GM04504 (cell line): ENCODE results near the gene ZNF616.
"Not testable (repeated sequence)": the region's sequence is repeated elsewhere in the genome, so short reads cannot be mapped to it uniquely, and the experiment has no call there.

Experiments
- DNase-seq: peaks from one replicate; pipeline ENCODE4 v3.0.0-alpha.2; 2012; ENCODE audit warnings: low read depth

Gene ZNF616

DNA sequence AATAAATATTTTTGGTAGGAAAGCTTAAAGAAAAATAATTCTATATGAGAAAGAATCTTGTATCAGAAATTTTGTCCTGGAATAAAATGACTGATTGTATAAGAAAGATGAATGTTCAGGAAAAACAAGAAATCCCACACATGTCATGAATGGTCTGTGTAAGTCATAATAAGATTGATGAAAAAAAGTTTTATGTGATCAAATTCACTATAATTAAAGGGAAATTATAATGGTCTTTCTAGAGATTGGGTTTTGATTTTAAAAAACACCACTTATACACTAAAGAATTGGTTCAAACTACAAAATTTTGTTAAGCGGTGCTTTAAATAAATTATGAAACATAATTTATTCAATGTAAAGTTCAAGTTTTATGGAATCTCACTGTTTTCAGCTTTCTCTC is 37.0 kb downstream of the ZNF616 start:
- no peak for DNase-seq

DNA sequence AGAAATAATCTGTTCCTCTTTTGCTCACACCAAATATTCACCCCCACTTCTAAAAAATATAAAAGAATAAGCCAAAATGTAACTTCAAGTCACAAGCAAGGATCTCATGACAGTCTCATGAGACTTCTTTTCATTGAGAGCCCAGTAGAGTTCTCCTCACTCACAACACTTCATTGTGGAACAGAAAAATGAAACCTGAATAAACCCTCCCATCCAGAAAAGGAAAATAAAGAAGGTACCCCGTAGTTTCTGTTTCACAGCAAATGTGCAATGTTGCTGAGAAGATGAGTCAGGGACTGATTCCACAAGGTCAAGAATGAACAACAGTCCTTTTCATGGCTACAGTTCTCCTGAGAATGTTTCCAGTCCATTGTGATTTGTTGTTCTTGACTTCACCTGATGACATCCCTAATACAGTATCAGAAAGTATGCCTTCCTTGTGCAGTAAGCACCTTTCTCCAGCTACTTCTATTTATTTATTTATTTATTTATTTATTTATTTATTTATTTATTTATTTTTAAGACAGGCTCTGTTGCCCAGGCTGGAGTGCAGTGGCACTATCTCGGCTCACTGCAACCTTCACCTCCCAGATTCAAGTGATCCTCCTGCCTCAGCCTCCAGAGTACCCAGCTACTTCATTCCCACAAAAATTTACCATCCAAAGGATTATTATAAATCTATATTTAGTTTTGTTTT is 37.7 kb downstream of the ZNF616 start:
- no peak for DNase-seq

DNA sequence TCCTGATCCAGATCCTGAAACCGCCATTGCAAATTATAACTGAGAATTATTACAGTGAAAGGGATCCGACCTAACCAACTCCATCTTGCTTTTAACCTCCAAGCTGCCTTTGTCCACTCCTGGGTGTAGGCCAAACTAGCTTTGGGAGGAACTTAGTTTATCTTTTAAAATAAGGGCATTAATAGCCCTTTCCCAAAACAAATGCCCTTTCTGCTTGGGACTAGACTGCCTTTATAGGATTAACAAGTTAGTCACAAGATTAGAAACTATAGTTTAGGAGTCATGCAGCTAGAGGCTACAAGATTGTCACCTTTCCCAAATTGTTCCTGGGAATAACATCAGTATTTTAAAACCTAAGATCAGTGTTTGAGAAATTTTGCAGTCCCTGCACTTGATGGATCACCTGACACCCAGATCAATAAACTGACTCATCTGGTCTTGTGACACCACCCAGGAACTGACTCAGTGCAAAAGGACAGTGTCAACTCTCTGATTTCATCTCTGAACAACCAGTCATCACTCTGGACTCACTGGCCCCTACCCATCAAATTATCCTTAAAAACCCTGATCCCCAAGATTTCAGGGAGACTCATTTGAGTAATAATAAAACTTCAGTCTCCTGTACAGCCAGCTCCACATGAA is 40.1 kb downstream of the ZNF616 start:
- no peak for DNase-seq

DNA sequence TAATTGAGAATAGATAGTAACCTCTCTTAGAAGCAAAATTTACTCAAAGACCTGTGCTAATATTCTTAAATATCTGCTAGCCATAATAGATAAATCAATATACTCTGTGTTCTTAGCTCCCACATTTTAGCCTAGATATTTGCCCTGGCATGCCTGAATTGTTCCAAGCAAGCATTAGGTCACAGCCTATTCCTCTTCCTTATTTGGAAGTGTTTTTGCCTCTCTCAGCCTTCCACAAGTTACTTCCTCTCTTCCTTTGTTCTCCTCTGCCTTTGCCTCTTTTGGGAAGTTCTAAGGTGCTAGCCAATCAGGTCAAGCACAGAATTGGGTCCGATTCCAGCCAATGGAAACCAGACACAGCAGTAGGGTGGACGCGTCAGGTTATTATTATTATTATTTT is 43.3 kb downstream of the ZNF616 start:
- DNase-seq: not testable (repeated sequence)

DNA sequence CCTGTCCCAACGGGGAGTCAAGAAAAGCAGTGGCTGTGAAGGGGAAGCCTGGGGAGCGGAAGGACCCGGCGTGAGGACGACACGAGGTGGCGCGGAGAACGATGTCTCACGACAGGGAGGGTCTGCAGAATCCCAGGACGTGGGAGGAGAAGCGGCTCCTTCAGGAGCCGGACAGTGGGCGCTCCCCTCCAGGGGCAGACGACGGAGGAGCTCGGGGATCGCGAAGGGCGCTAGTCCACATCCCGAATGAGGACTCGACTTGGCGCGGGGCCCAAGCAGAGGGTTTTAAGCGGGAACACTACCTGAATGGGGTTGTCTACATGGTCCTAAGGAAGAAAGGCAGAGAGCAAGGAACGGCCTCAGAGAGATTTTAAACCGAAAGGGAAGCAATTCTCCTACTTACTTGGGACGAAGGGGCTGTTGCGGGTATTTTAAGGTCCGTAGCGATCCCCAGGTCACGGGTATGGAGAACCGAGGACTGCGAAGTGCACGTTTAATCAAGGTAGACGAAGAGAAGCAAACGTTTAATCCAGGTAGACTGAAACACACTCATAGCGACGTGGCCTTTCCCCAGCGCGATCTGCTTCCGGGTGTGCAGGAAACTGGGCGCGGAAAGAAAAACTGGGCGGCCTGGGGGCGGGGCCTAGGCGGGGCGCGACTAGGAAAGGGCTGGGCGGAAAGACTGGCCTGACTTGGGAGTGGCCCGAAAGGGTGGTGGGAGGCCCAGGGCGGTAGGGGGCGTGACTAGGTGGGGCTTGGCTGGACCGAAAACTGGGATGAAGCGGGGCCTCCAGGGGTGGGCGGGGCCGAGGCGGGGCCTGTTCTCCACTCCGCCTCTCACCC is 44.3 kb downstream of the ZNF616 start, which contains the start of gene ZNF841:
Gene ZNF841, minus strand, starts transcription at position 594 of the 843 bp plus-strand sequence. CDS start 10,964 bp downstream, outside the sequence.
- DNase-seq: peak; percentile 82

DNA sequence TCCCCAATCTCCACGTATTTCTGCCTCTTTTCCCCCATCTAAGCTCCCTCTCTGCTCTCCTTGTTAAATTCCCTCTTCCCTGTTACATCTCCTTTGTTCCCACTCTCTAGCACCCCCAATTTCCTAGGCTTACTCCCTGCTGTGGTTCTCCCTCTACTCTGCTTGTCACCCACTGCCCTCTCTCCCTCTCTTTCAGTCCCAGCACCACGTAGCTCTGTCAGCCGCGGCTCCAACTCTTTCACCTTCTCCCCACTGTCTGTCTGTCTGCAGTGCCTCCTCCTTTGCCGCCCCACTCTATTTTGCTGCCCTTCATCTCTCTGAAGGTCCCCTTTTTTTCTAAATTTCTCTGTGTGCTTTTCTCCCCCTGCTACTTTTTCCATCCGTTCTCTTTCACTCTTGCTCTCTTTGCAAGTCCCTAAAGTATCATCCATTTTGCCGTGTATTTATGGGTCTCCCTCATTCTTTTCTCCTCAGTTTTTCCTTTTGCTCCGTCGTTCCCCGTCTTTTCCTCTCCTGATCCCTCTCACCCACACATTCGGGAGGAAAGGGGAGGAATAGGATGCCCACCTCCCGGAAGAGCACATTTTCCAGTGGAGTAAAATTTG is 45.1 kb downstream of the ZNF616 start:
- no peak for DNase-seq

DNA sequence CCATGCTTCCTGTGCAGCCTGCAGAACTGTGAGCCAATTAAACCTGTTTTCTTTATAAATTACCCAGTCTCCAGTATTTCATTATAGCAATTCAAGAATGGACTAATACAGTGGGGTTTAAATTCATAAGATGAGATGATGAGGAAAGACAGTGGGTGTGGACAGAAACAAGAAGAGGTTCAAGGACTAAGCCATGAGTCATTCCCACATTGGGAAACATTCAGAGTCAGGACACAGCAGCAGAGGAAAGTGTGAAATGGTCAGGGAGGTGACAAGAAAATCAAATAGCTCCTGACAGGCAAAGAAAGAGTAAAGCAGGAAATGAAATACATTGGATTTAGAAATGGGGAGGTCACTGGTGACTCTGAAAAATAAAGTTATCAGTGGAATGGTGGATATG is 53.3 kb downstream of the ZNF616 start:
- DNase-seq: peak; percentile 5

DNA sequence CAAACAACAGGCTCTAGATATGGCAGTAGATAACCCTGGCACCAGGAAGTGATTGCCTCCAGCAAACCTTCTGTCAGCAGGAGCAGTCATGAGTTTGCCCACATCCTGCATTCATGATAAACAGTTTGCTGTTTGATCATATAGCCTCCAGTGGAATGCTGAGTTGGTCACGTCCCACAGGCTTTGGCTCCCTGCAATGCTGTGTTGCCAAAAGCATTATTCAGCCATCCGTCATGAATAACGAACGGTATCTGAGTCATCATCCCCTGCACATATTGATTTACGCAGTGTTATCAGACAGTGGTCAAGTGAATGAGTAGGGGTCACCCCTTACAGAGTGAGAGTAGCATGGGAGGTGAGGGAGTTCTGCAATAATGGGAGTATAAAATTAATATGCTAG is 69.2 kb downstream of the ZNF616 start:
- DNase-seq: no peak

DNA sequence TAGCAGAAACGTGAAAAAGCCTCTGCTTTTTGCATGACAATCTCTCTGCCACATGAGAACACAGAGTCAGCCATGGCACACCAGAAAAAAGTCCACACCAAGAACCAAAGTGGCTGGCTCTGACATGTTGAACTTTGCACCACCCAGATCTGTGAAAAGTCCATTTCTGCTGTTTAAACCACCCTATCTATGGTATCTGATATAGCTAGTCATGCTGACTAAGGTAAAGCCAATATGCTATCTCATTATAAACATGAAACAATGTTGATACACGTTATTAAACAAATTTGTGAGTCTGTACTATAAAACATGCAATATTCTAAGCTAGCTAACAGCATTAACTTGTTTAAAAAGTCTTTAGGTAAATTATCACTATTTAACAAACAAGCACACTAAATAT is 70.1 kb downstream of the ZNF616 start:
- DNase-seq: no peak

DNA sequence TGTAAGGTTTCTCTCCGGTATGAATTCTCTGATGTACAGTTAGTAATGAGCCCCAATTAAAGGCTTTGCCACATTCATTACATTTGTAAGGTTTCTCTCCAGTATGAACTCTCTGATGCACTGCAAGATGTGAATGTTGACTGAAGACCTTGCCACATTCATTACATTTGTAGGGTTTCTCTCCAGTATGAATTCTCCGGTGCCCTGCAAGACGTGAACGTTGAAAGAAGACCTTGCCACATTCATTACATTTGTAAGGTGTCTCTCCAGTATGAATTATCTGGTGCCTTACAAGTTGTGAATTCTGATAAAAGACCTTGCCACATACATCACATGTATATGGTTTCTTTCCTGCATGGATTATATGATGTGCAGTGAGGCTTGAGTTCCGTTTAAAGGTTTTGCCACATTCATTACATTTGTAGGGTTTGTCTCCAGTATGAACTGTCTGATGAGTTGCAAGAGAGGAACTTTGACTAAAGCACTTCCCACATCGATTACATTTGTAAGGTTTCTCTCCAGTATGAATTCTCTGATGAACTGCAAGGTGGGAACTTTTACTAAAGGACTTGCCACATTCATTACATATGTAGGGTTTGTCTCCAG is 73.4 kb downstream of the ZNF616 start:
- DNase-seq: no peak

DNA sequence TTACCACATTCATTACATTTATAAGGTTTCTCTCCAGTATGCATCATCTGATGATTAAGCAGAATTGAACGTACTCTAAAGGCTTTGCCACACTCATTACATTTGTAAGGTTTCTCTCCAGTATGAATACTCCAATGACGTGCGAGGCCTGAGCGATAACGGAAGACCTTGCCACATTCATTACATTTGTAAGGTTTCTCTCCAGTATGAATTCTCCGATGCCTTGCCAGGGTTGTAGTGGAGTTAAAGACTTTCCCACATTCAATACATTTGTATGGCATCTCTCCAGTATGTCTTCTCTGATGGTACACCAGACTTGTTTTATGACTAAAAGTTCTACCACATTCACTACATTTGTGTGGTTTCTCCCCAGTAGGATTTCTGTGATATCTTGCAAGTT is 74.3 kb downstream of the ZNF616 start:
- DNase-seq: no peak
